Right renal pelvis (tissue), 4 donors: ENCODE results near the gene AJAP1. TPM values are rescaled to one million over a fixed set of nuclear protein-coding genes. Genes with fewer than 3 reads are reported as not detected.

ENCODE experiments used
- DNase-seq, 4 donors: peaks; one replicate each; pipeline ENCODE4 v3.0.0-alpha.2; 2013; ENCODE audit warnings: low read depth in 4 of 4, low spot score in 3 of 4, missing footprints in 1 of 4
- polyA plus RNA-seq, 4 donors: library from polyadenylated mRNA; unstranded; fragments of 120-200 nt; gene quantifications; one replicate each; pipeline ENCODE4 v1.2.1, GENCODE V29; 2013; ENCODE audit not compliant: insufficient read length in 4 of 4

The AJAP1 gene
- polyA plus RNA-seq, 4 donors, result 0.96 to 1.8 (median 1.6) TPM

GRCh38 chr1:4628992-4629391, 25.4 kb upstream of the AJAP1 start:
- no peak for DNase-seq

DNA sequence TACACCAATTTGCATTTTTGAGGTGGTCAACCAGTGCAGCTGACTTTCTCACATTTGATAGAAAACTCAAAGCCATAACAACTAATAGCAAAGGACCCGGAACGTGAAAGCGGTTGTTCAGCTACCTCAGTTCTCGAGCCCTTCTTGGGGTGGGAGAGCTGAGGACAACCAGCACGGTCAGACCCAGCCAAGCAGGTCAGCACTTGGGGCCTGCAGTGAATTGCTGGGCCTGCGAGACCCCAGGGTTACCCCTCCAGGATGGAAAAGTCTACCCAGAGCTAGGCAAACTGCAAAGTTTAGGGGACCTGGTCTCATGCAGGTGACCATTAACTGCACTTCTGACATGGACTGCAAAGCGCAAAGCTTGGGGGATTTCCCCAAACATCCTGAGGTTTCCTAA, 23.8 kb upstream of the AJAP1 start:
- no peak for DNase-seq

- no peak for DNase-seq
These were observed 23.1 kb upstream of the AJAP1 start for GRCh38 chr1:4631321-4631720.

DNA sequence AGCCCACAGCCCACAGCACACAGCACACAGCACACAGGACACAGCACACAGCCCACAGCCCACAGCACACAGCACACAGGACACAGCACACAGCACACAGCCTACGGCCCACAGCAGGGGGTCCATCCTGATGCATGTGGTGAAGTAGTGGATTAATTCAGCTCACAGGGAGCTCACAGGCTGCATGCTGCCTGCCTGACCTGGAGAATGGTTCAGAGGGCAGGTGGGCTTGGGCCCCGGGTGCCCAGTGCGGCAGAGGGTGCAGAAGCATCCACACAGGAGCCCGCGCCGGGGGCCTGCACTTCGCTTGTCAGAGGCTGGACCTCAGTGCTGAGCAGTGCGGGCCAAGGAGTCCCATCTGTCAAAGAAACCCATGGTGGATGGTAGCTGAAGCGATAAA, 21.1 kb upstream of the AJAP1 start:
- DNase-seq, result no peak

GRCh38 chr1:4634156-4634792, 20.1 kb upstream of the AJAP1 start:
- no peak for DNase-seq

GRCh38 chr1:4634793-4635406, 19.5 kb upstream of the AJAP1 start:
- no peak for DNase-seq

DNA sequence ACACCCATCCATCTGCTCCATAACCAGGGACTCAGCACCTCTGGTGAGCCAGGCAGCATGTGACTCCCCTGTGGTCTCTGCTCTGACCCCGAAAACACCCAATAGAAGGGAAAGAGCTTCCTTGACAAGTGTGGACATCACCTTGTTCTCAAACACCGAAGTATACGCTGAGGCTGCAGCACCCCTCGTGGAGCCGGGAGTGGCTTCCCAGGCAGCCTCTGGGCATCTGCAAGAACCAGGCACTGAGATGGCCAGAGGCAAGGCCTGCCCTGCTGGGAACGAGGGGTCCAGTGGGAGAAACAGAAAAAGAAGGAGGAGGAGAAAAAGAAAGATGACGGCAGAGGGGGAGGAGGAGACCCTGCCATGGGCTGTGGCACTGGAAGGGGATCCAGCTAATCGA, 18.2 kb upstream of the AJAP1 start:
- DNase-seq, result no peak

GRCh38 chr1:4636644-4637380, 17.6 kb upstream of the AJAP1 start:
- no peak for DNase-seq

GRCh38 chr1:4637616-4638344, 16.6 kb upstream of the AJAP1 start:
- DNase-seq, result no peak

DNA sequence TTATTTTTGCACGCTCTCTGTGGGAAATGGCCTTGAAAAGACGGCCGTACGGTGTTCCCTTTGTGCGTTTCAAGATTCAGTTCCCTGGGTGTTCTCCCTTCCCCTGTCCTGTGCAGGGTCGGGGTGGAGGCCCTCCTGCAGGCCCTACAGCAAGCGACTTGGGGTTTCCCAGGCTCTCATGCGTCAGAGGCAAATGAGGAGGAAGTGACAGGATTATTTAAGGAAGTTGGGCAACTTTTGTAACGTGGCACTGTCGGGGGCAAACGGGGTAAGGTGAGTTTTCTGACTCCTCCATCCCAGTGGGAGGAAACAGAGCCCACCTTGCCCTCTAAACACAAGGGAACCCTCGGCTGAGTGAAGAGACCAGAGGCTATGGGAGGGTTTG, 16.1 kb upstream of the AJAP1 start:
- DNase-seq, result no peak

- no peak for DNase-seq
These were observed 13.5 kb upstream of the AJAP1 start for GRCh38 chr1:4640931-4641330.

- DNase-seq, result no peak
These were observed 7.0 kb upstream of the AJAP1 start for GRCh38 chr1:4647391-4647790.

- no peak for DNase-seq
These were observed 5.8 kb upstream of the AJAP1 start for GRCh38 chr1:4648657-4649056.

DNA sequence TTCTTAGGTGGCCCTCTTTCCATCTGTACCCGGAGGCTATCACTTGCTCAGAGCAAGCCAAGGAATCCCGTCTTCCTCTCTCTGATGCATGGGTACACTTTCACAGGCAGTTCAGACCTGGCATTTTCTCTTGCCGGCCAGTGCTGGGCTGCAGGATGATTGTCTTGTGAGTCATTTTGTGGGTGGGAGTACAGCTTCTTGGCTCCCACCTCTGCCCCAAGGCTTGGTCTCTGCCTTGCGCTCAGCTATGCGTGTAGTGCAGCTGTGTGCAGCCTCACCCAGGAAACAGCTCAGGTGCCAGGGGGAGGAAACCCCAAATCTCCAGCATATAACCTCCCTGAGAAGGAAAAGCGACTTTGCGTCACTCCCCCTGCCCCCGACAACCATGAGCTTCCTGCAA, 3.9 kb upstream of the AJAP1 start:
- DNase-seq, result no peak

- no peak for DNase-seq
These were observed 3.4 kb upstream of the AJAP1 start for GRCh38 chr1:4650981-4651380.

- DNase-seq, result no peak
These were observed 1.6 kb upstream of the AJAP1 start for GRCh38 chr1:4652631-4653327.

GRCh38 chr1:4653328-4653660, 1.1 kb upstream of the AJAP1 start:
- no peak for DNase-seq

- DNase-seq, result no peak
These were observed 610 bp downstream of the AJAP1 start for GRCh38 chr1:4654764-4655673.

GRCh38 chr1:4655674-4656532, 1.5 kb downstream of the AJAP1 start:
- peak in 1 of 4 donors; percentile 48 for DNase-seq
